ENCODE data around the gene CCDC167.

CCDC167 gene

DNA sequence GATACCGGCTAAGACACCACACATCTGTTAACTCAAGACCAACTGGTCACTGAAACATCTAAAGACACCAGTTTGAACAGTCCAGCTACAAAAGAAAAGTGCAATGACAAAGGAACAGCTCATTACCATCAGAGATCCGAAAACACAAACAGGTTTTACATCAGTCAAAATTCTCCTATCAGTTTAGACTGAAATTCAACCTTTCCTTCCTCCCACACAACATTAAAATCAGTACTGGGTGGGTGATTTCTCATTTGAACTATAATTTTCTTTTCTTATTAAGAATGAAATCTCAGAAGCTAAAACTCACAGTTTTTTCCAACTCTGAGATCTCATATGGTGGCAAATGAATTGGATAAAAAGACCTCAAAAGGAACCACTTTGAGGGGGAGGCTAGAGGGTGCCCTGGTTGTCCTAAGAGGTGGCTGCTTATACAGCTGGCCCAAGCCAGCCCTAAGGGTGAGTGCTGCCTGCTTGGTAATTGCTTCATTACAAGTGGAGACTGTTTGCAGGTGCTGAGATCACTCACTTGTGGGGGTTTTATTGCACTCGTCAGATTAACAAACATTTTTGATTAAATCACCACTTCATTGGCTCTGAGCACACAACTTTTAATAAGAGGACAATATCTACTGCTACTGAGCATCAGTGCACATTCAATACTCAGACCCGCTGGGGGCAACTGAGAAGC lies 4.3 kb downstream of the CCDC167 start:
- WGBS = 92% methylated on average over 4 of the region's 4 CpGs

DNA sequence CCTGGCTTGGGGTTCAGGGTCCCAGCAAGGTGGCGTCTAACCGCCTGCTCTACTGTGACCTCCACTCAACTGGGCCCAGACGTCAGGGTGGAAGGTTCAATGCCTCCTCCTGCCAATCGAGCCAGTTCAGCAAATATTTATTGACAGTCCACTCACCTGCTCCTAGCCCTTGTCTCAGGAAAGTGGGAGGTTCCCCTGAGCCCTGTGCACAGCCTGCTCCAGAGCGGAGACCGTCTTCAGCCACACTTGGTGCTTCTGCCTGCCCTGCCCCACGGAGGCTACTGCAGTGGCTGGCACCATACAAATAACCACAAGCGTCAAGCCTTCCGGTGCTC lies 6.1 kb downstream of the CCDC167 start:
- Histone ChIP-seq H3K27me3 (ENCODE audit: control insufficient read depth in 1 of 2, insufficient read depth in 1 of 2, low read length in 2 of 2) (peaks cover 0 to 8% of the 10 kb centered on the region in 2 experiments), H2BK12ac (ENCODE audit: low read length in 2 of 2) (no peak overlapping the region), H3K18ac (ENCODE audit: low read depth in 1 of 2, low read length in 2 of 2) (no peak overlapping the region), H2BK120ac (ENCODE audit: low read depth, low read length) (no peak overlapping the region), H3K14ac (ENCODE audit: low read length in 2 of 2) (no peak overlapping the region), H3K23ac (ENCODE audit: low read length in 2 of 2) (no peak overlapping the region), H3K79me1 (replicated peaks; ENCODE audit: low read length, poor library complexity, severe bottlenecking) (peaks cover 30% of the 10 kb centered on the region), H3K4me1 (ENCODE audit: control insufficient read depth, insufficient read depth, low read depth, low read length) (peaks cover 22% of the 10 kb centered on the region), H3K36me3 (ENCODE audit: control insufficient read depth in 1 of 2, insufficient read depth in 2 of 2, low read depth in 1 of 2, low read length in 2 of 2) (peaks cover 0 to under 1% of the 10 kb centered on the region in 2 experiments), H3K9ac (ENCODE audit: low read length) (no peak overlapping the region), H3K9me3 (ENCODE audit: control insufficient read depth, low read length) (no peaks in the 10 kb centered on the region), H4K91ac (ENCODE audit: low read length) (no peak overlapping the region), H2BK5ac (ENCODE audit: low read depth, low read length, poor library complexity, severe bottlenecking) (no peak overlapping the region), H2BK15ac (ENCODE audit: low read depth, poor library complexity, severe bottlenecking) (no peak overlapping the region), H2AK5ac (ENCODE audit: low read length, severe bottlenecking) (no peak overlapping the region), H3K4me3 (ENCODE audit: insufficient read depth in 1 of 2, low read depth in 1 of 2, low read length in 2 of 2) (no peak overlapping the region), H4K8ac (ENCODE audit: low read length) (no peak overlapping the region), H3K27ac (ENCODE audit: low read length, poor library complexity, severe bottlenecking) (no peak overlapping the region), H2AFZ (ENCODE audit: low read depth, low read length) (no peak overlapping the region), H3K4me2 (ENCODE audit: low read length, poor library complexity, severe bottlenecking) (no peak overlapping the region), H3K4ac (ENCODE audit: low read depth in 1 of 2, low read length in 2 of 2) (no peak overlapping the region)
- 95% methylated on average over 9 of the region's 9 CpGs for WGBS
- DNase-seq = no peak

More for the DNA sequence above, 4.3 kb downstream of the CCDC167 start:
- no peak overlapping the region for H2AFZ ChIP-seq (ENCODE audit: low read depth, low read length)
- H3K4me1 ChIP-seq (ENCODE audit: control insufficient read depth, insufficient read depth, low read depth, low read length) = peaks cover 9% of the 10 kb centered on the region
- no peak overlapping the region for H2AK5ac ChIP-seq (ENCODE audit: low read length, severe bottlenecking)
- no peak overlapping the region for H2BK12ac ChIP-seq (ENCODE audit: low read length in 2 of 2)
- H3K9me3 ChIP-seq (ENCODE audit: control insufficient read depth, low read length) = no peaks in the 10 kb centered on the region
- no peak overlapping the region for H3K27ac ChIP-seq (ENCODE audit: low read length, poor library complexity, severe bottlenecking)
- H2BK120ac ChIP-seq (ENCODE audit: low read depth, low read length) = no peak overlapping the region
- no peak overlapping the region for H3K18ac ChIP-seq (ENCODE audit: low read depth in 1 of 2, low read length in 2 of 2)
- no peak overlapping the region for H3K9ac ChIP-seq (ENCODE audit: low read length)
- H4K8ac ChIP-seq (ENCODE audit: low read length) = no peak overlapping the region
- no peak for DNase-seq
- peaks cover 33% of the 10 kb centered on the region for H3K79me1 ChIP-seq (replicated peaks; ENCODE audit: low read length, poor library complexity, severe bottlenecking)
- no peak overlapping the region for H2BK15ac ChIP-seq (ENCODE audit: low read depth, poor library complexity, severe bottlenecking)
- H3K27me3 ChIP-seq (ENCODE audit: control insufficient read depth in 1 of 2, insufficient read depth in 1 of 2, low read length in 2 of 2) = peaks cover 0 to 8% of the 10 kb centered on the region in 2 experiments
- no peak overlapping the region for H2BK5ac ChIP-seq (ENCODE audit: low read depth, low read length, poor library complexity, severe bottlenecking)
- no peaks in the 10 kb centered on the region for H3K36me3 ChIP-seq (ENCODE audit: control insufficient read depth in 1 of 2, insufficient read depth in 2 of 2, low read depth in 1 of 2, low read length in 2 of 2)
- H3K4me2 ChIP-seq (ENCODE audit: low read length, poor library complexity, severe bottlenecking) = no peak overlapping the region
- H4K91ac ChIP-seq (ENCODE audit: low read length) = no peak overlapping the region
- no peak overlapping the region for H3K23ac ChIP-seq (ENCODE audit: low read length in 2 of 2)
- no peak overlapping the region for H3K4me3 ChIP-seq (ENCODE audit: insufficient read depth in 1 of 2, low read depth in 1 of 2, low read length in 2 of 2)
- H3K4ac ChIP-seq (ENCODE audit: low read depth in 1 of 2, low read length in 2 of 2) = no peak overlapping the region
- H3K14ac ChIP-seq (ENCODE audit: low read length in 2 of 2) = no peak overlapping the region

- no peak overlapping the region for H3K23ac ChIP-seq (ENCODE audit: low read length in 2 of 2)
- no peak overlapping the region for H2AK5ac ChIP-seq (ENCODE audit: low read length, severe bottlenecking)
- WGBS = 89% methylated on average over 38 of the region's 38 CpGs
- H3K4me3 ChIP-seq (ENCODE audit: insufficient read depth in 1 of 2, low read depth in 1 of 2, low read length in 2 of 2) = no peak overlapping the region
- H3K36me3 ChIP-seq (ENCODE audit: control insufficient read depth in 1 of 2, insufficient read depth in 2 of 2, low read depth in 1 of 2, low read length in 2 of 2) = peaks cover 2 to 5% of the 10 kb centered on the region in 2 experiments
- H2BK15ac ChIP-seq (ENCODE audit: low read depth, poor library complexity, severe bottlenecking) = no peak overlapping the region
- H3K4me1 ChIP-seq (ENCODE audit: control insufficient read depth, insufficient read depth, low read depth, low read length) = peaks cover 22% of the 10 kb centered on the region
- H4K8ac ChIP-seq (ENCODE audit: low read length) = no peak overlapping the region
- no peak overlapping the region for H4K91ac ChIP-seq (ENCODE audit: low read length)
- H3K9ac ChIP-seq (ENCODE audit: low read length) = no peak overlapping the region
- H3K9me3 ChIP-seq (ENCODE audit: control insufficient read depth, low read length) = no peaks in the 10 kb centered on the region
- no peak overlapping the region for H3K14ac ChIP-seq (ENCODE audit: low read length in 2 of 2)
- H2BK5ac ChIP-seq (ENCODE audit: low read depth, low read length, poor library complexity, severe bottlenecking) = no peak overlapping the region
- no peak overlapping the region for H2BK120ac ChIP-seq (ENCODE audit: low read depth, low read length)
- H3K4ac ChIP-seq (ENCODE audit: low read depth in 1 of 2, low read length in 2 of 2) = no peak overlapping the region
- no peak overlapping the region for H3K18ac ChIP-seq (ENCODE audit: low read depth in 1 of 2, low read length in 2 of 2)
- H2AFZ ChIP-seq (ENCODE audit: low read depth, low read length) = no peak overlapping the region
- no peak overlapping the region for H2BK12ac ChIP-seq (ENCODE audit: low read length in 2 of 2)
- peaks cover 29% of the 10 kb centered on the region for H3K79me1 ChIP-seq (replicated peaks; ENCODE audit: low read length, poor library complexity, severe bottlenecking)
- DNase-seq = no peak
- H3K27ac ChIP-seq (ENCODE audit: low read length, poor library complexity, severe bottlenecking) = no peak overlapping the region
- no peak overlapping the region for H3K4me2 ChIP-seq (ENCODE audit: low read length, poor library complexity, severe bottlenecking)
- peaks cover 0 to 8% of the 10 kb centered on the region in 2 experiments for H3K27me3 ChIP-seq (ENCODE audit: control insufficient read depth in 1 of 2, insufficient read depth in 1 of 2, low read length in 2 of 2)
These were observed 6.6 kb downstream of the CCDC167 start for GRCh38 chr6:37492991-37493660.

DNA sequence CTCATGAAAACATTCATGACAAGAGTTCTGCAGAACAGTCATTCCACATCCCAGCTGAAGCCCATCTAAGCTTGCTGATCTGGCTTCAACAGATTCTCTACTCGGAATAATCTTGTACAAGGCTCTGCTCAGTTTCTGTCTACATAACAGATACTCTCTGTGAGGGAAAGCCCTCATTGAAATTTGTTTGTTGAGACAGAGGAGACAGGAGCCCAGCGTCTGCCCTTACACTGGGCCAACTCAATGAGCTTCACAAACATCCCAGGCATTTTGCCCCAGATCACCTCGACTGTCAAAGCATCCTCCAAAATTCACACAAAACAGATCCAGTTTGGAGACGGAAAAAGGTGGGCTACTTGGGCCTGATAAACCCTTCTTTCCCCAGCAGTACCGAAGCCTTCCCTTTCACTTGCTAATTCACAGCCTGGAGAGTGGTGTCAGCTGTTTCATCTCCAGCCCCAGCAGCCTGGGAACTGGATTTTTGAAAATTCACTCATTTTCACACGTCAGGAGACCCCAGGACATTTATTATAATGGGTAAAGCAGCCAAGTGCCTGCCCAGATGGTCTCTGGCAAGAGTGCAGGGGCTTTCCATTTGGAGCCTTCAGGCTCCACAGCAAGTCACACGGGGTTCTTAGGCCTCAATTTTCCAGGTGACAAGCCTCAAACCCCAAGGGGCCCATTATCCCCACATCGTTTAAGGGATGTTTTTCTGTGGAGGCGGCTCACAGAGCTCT lies 7.3 kb downstream of the CCDC167 start:
- H3K23ac ChIP-seq (ENCODE audit: low read length in 2 of 2) = no peak overlapping the region
- peaks cover 22% of the 10 kb centered on the region for H3K4me1 ChIP-seq (ENCODE audit: control insufficient read depth, insufficient read depth, low read depth, low read length)
- H3K4me2 ChIP-seq (ENCODE audit: low read length, poor library complexity, severe bottlenecking) = no peak overlapping the region
- H3K14ac ChIP-seq (ENCODE audit: low read length in 2 of 2) = no peak overlapping the region
- peaks cover 5% of the 10 kb centered on the region in 2 experiments for H3K36me3 ChIP-seq (ENCODE audit: control insufficient read depth in 1 of 2, insufficient read depth in 2 of 2, low read depth in 1 of 2, low read length in 2 of 2)
- H2BK120ac ChIP-seq (ENCODE audit: low read depth, low read length) = no peak overlapping the region
- no peak overlapping the region for H3K9ac ChIP-seq (ENCODE audit: low read length)
- no peak overlapping the region for H2AFZ ChIP-seq (ENCODE audit: low read depth, low read length)
- no peak overlapping the region for H3K4me3 ChIP-seq (ENCODE audit: insufficient read depth in 1 of 2, low read depth in 1 of 2, low read length in 2 of 2)
- no peak overlapping the region for H2BK12ac ChIP-seq (ENCODE audit: low read length in 2 of 2)
- no peak overlapping the region for H4K91ac ChIP-seq (ENCODE audit: low read length)
- 56% methylated on average over 9 of the region's 9 CpGs for WGBS
- peaks cover 30% of the 10 kb centered on the region for H3K79me1 ChIP-seq (replicated peaks; ENCODE audit: low read length, poor library complexity, severe bottlenecking)
- no peaks in the 10 kb centered on the region for H3K9me3 ChIP-seq (ENCODE audit: control insufficient read depth, low read length)
- no peak overlapping the region for H3K18ac ChIP-seq (ENCODE audit: low read depth in 1 of 2, low read length in 2 of 2)
- H2BK15ac ChIP-seq (ENCODE audit: low read depth, poor library complexity, severe bottlenecking) = no peak overlapping the region
- no peak overlapping the region for H3K4ac ChIP-seq (ENCODE audit: low read depth in 1 of 2, low read length in 2 of 2)
- H4K8ac ChIP-seq (ENCODE audit: low read length) = no peak overlapping the region
- no peak overlapping the region for H3K27ac ChIP-seq (ENCODE audit: low read length, poor library complexity, severe bottlenecking)
- H2AK5ac ChIP-seq (ENCODE audit: low read length, severe bottlenecking) = no peak overlapping the region
- no peak for DNase-seq
- peaks cover 0 to 8% of the 10 kb centered on the region in 2 experiments for H3K27me3 ChIP-seq (ENCODE audit: control insufficient read depth in 1 of 2, insufficient read depth in 1 of 2, low read length in 2 of 2)
- no peak overlapping the region for H2BK5ac ChIP-seq (ENCODE audit: low read depth, low read length, poor library complexity, severe bottlenecking)
